Measurements from ENCODE around the gene IGFLR1.

IGFLR1 gene

GRCh38 chr19:35767288-35768081, 25.2 kb upstream of the IGFLR1 start:
- Histone ChIP-seq H3K27ac (ENCODE audit: insufficient read depth, low read length, poor library complexity, severe bottlenecking) (no peak overlapping the region), H3K9me3 (ENCODE audit: control insufficient read depth, low read length) (no peaks in the 10 kb centered on the region), H3K4me3 (ENCODE audit: insufficient read depth, low read depth, low read length, poor library complexity, severe bottlenecking) (no peak overlapping the region), H3K27me3 (replicated peaks; ENCODE audit: control insufficient read depth, insufficient read depth, low read length, poor library complexity, severe bottlenecking) (no peaks in the 10 kb centered on the region), H3K4me1 (ENCODE audit: control insufficient read depth, insufficient read depth, low read length, poor library complexity, severe bottlenecking) (no peaks in the 10 kb centered on the region), H3K36me3 (ENCODE audit: control insufficient read depth, insufficient read depth, low read length) (peaks cover 30% of the 10 kb centered on the region)
- no peak for DNase-seq

DNA sequence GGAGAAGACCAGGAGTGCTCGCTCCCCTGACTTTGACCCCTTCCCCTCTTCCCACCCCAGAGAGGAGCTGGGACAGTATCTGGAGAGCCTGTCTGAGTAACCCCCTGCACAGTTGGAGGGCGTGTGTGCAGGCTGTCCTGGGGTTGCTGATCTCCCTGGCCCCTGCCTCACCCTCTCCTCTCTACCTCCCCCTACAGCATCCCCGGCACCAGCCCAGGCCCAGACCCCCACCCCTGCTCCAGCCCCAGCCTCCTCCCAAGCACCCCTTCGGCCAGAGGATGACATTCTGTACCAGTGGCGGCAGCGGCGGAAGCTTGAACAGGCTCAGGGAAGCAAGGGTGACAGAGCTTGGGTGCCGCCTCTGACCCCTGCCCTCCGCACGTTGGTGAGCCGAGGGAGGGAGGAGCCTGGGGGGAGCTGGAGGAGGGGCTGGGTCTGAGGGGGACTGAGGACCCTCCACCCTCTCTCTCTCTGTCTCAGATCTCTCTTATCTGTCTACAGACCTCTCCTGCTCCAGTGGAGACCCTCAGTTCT, 24.4 kb upstream of the IGFLR1 start:
- DNase-seq, result no peak
- H3K27me3 ChIP-seq (replicated peaks; ENCODE audit: control insufficient read depth, insufficient read depth, low read length, poor library complexity, severe bottlenecking), result no peaks in the 10 kb centered on the region
- H3K36me3 ChIP-seq (ENCODE audit: control insufficient read depth, insufficient read depth, low read length), result peaks cover 35% of the 10 kb centered on the region
- no peaks in the 10 kb centered on the region for H3K9me3 ChIP-seq (ENCODE audit: control insufficient read depth, low read length)
- H3K4me3 ChIP-seq (ENCODE audit: insufficient read depth, low read depth, low read length, poor library complexity, severe bottlenecking), result no peak overlapping the region
- no peak overlapping the region for H3K27ac ChIP-seq (ENCODE audit: insufficient read depth, low read length, poor library complexity, severe bottlenecking)
- H3K4me1 ChIP-seq (ENCODE audit: control insufficient read depth, insufficient read depth, low read length, poor library complexity, severe bottlenecking), result no peaks in the 10 kb centered on the region

DNA sequence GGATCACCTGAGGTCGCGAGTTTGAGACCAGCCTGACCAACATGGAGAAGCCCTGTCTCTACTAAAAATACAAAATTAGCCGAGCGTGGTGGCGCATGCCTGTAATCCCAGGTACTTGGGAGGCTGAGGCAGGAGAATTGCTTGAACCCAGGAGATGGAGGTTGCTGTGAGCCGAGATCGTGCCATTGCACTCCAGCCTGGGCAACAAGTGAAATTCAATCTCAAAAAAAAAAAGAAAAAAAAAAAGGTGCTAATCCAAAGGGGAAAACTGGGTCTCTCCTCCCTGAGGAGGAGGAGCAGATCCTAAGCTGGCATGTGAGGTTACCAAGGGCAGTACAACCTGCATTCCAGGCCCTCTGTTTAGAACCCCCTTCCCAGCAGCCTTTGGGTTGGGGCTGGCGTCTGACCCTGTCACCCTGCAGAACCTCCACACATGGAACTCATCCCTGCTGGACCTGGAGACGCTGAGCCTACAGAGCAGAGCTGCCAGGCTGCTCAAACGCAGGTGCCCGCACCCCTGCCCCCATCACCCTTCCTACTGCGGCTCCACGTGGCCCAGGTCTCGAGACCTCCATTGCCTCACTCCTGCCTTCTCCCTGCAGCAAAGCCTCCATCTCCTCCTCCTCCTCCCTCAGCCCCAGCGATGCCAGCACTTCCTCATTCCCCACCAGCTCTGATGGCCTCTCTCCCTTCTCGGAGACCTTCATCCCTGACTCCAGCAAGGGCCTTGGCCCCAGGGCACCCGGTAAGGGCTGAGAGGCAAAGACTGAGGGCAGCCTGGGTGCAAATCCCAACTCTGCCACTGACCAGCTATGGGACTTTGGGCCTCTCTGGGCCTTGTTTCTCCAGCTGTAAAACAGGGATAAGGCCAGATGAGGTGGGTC, 22.4 kb upstream of the IGFLR1 start:
- H3K36me3 ChIP-seq (ENCODE audit: control insufficient read depth, insufficient read depth, low read length), result peaks cover 35% of the 10 kb centered on the region
- no peak for DNase-seq
- H3K9me3 ChIP-seq (ENCODE audit: control insufficient read depth, low read length), result no peaks in the 10 kb centered on the region
- no peak overlapping the region for H3K4me3 ChIP-seq (ENCODE audit: insufficient read depth, low read depth, low read length, poor library complexity, severe bottlenecking)
- no peaks in the 10 kb centered on the region for H3K4me1 ChIP-seq (ENCODE audit: control insufficient read depth, insufficient read depth, low read length, poor library complexity, severe bottlenecking)
- no peak overlapping the region for H3K27ac ChIP-seq (ENCODE audit: insufficient read depth, low read length, poor library complexity, severe bottlenecking)
- H3K27me3 ChIP-seq (replicated peaks; ENCODE audit: control insufficient read depth, insufficient read depth, low read length, poor library complexity, severe bottlenecking), result no peaks in the 10 kb centered on the region

- H3K9me3 ChIP-seq (ENCODE audit: control insufficient read depth, low read length), result no peaks in the 10 kb centered on the region
- peaks cover 20% of the 10 kb centered on the region for H3K4me1 ChIP-seq (ENCODE audit: control insufficient read depth, insufficient read depth, low read length, poor library complexity, severe bottlenecking)
- DNase-seq, result no peak
- H3K27me3 ChIP-seq (replicated peaks; ENCODE audit: control insufficient read depth, insufficient read depth, low read length, poor library complexity, severe bottlenecking), result no peaks in the 10 kb centered on the region
- H3K36me3 ChIP-seq (ENCODE audit: control insufficient read depth, insufficient read depth, low read length), result peaks cover 19% of the 10 kb centered on the region
- no peak overlapping the region for H3K4me3 ChIP-seq (ENCODE audit: insufficient read depth, low read depth, low read length, poor library complexity, severe bottlenecking)
- H3K27ac ChIP-seq (ENCODE audit: insufficient read depth, low read length, poor library complexity, severe bottlenecking), result no peak overlapping the region
Observed at GRCh38 chr19:35760711-35761349, 18.6 kb upstream of the IGFLR1 start.

DNA sequence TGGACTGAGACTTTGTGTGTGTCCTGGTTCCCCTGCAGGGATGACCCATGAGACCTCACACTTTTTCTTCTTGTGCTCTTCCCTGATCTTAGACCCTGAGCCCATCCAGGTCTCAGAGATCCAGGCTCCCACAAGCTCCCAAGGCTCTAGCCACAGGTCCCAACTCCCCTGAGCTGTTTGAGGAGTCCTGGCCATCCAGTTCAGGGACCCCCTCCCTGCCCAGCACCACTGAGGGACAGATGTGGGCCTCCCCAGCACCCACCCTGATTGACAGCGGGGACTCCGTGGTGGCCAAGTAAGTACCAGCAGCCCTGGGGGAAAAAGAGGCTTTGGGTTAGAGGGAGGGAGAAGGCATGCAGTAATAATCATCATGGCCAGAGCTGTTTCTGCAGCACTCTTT, 17.4 kb upstream of the IGFLR1 start:
- Histone ChIP-seq H3K4me1 (ENCODE audit: control insufficient read depth, insufficient read depth, low read length, poor library complexity, severe bottlenecking) (peaks cover 28% of the 10 kb centered on the region), H3K9me3 (ENCODE audit: control insufficient read depth, low read length) (no peaks in the 10 kb centered on the region), H3K36me3 (ENCODE audit: control insufficient read depth, insufficient read depth, low read length) (peaks cover 11% of the 10 kb centered on the region), H3K27ac (ENCODE audit: insufficient read depth, low read length, poor library complexity, severe bottlenecking) (no peak overlapping the region), H3K4me3 (ENCODE audit: insufficient read depth, low read depth, low read length, poor library complexity, severe bottlenecking) (no peak overlapping the region), H3K27me3 (replicated peaks; ENCODE audit: control insufficient read depth, insufficient read depth, low read length, poor library complexity, severe bottlenecking) (no peaks in the 10 kb centered on the region)
- no peak for DNase-seq

GRCh38 chr19:35757749-35758608, 15.7 kb upstream of the IGFLR1 start, which contains the start of gene PROSER3:
TSS of gene PROSER3 (plus strand) at chr19:35758176. CDS start at chr19:35758216, 40 bp downstream.
- Histone ChIP-seq H3K27me3 (replicated peaks; ENCODE audit: control insufficient read depth, insufficient read depth, low read length, poor library complexity, severe bottlenecking) (no peaks in the 10 kb centered on the region), H3K36me3 (ENCODE audit: control insufficient read depth, insufficient read depth, low read length) (peaks cover 16% of the 10 kb centered on the region), H3K4me3 (ENCODE audit: insufficient read depth, low read depth, low read length, poor library complexity, severe bottlenecking) (peak within 1 kb of the TSS; percentile 79), H3K27ac (ENCODE audit: insufficient read depth, low read length, poor library complexity, severe bottlenecking) (peak within 1 kb of the TSS; percentile 90), H3K4me1 (ENCODE audit: control insufficient read depth, insufficient read depth, low read length, poor library complexity, severe bottlenecking) (peaks cover 28% of the 10 kb centered on the region), H3K9me3 (ENCODE audit: control insufficient read depth, low read length) (no peaks in the 10 kb centered on the region)
- DNase-seq, result peak; percentile 96 to 99 (median 98)

DNA sequence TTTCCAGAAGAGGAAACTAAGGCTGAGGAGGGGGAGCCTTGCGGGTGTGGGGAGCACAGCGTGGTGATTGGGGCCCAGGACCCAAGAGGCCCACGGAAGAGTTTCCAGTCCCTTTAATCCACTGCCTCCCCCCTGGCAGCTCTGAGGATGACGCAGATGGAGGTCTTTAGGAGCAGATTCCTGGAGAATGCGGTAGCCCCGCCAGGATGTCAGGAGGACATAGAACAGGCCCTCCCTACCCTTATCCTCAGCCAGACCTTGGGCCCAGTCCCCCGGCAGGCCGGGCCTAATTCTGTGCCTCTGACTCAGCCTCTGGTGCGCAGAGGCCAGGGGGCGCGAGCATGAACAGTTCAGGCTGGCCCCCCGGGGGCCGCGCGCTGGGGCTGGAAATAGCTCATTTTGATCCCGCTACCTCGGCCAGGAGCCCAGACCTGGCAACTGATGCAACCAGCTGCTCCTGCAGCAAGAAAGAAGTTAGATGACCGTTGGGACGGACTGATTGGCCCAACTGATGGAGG, 15.0 kb upstream of the IGFLR1 start:
- Histone ChIP-seq H3K4me3 (ENCODE audit: insufficient read depth, low read depth, low read length, poor library complexity, severe bottlenecking) (peak overlapping the region; percentile 37), H3K9me3 (ENCODE audit: control insufficient read depth, low read length) (no peaks in the 10 kb centered on the region), H3K27ac (ENCODE audit: insufficient read depth, low read length, poor library complexity, severe bottlenecking) (no peak overlapping the region), H3K27me3 (replicated peaks; ENCODE audit: control insufficient read depth, insufficient read depth, low read length, poor library complexity, severe bottlenecking) (no peaks in the 10 kb centered on the region), H3K36me3 (ENCODE audit: control insufficient read depth, insufficient read depth, low read length) (peaks cover 23% of the 10 kb centered on the region), H3K4me1 (ENCODE audit: control insufficient read depth, insufficient read depth, low read length, poor library complexity, severe bottlenecking) (peaks cover 28% of the 10 kb centered on the region)
- DNase-seq, result no peak

GRCh38 chr19:35756377-35757230, 14.4 kb upstream of the IGFLR1 start, which contains the start of gene HSPB6:
TSS of gene HSPB6 (minus strand) at chr19:35757029. CDS start at chr19:35757008, 21 bp downstream.
- H3K36me3 ChIP-seq (ENCODE audit: control insufficient read depth, insufficient read depth, low read length), result peaks cover 22% of the 10 kb centered on the region
- no peak within 1 kb of the TSS for H3K27ac ChIP-seq (ENCODE audit: insufficient read depth, low read length, poor library complexity, severe bottlenecking)
- H3K9me3 ChIP-seq (ENCODE audit: control insufficient read depth, low read length), result no peaks in the 10 kb centered on the region
- H3K4me3 ChIP-seq (ENCODE audit: insufficient read depth, low read depth, low read length, poor library complexity, severe bottlenecking), result peak within 1 kb of the TSS; percentile 37
- H3K27me3 ChIP-seq (replicated peaks; ENCODE audit: control insufficient read depth, insufficient read depth, low read length, poor library complexity, severe bottlenecking), result no peaks in the 10 kb centered on the region
- DNase-seq, result no peak
- peaks cover 28% of the 10 kb centered on the region for H3K4me1 ChIP-seq (ENCODE audit: control insufficient read depth, insufficient read depth, low read length, poor library complexity, severe bottlenecking)
